GM12878 (cell line): ENCODE results near the gene NLGN2. TPM values are rescaled to one million over a fixed set of nuclear protein-coding genes. Genes with fewer than 3 reads are reported as not detected.

Experiments used
- ATAC-seq: fragments of 200-7000 bp; cut with Tn5 transposase; 3 replicates; pipeline ENCODE4 v1.9.1; 2020; ENCODE audit warnings: mild to moderate bottlenecking, moderate library complexity
- BruUV-seq: library from RNA; stranded (reverse); fragments of 400-500 nt; replicated peaks from 2 replicates; lab custom pipeline; 2021; lab: Mats Ljungman, UMichigan
- CTCF ChIA-PET: fragments of 300-600 bp; sonication (Branson Sonifier 250); formaldehyde crosslinking; extraction: SDS; loops from one replicate; lab custom pipeline; 2021; ENCODE audit warnings: inconsistent platforms; lab: Yijun Ruan, JAX
- POLR2A ChIA-PET: fragments of 350-600 bp; formaldehyde crosslinking; extraction: SDS; loops from one replicate; lab custom pipeline; 2021; ENCODE audit warnings: inconsistent platforms; lab: Charles Lee
- RAD21 ChIA-PET: fragments of 300-600 bp; sonication (Branson Sonifier 250); formaldehyde crosslinking; loops from one replicate; lab custom pipeline; 2023; ENCODE audit warnings: antibody characterized with exemption; ENCODE audit not compliant: unreplicated experiment; lab: Charles Lee
- SMC1A ChIA-PET: fragments of 300-600 bp; sonication (Branson Sonifier 250); formaldehyde crosslinking; loops from one replicate; lab custom pipeline; 2023; ENCODE audit not compliant: unreplicated experiment, uncharacterized antibody; lab: Charles Lee
- DNase-seq: peaks from one replicate; pipeline ENCODE4 v3.0.0-alpha.2; 2011; ENCODE audit warnings: low read depth, low spot score
- FAIRE-seq: peaks from 3 replicates; lab custom pipeline; 2011; peaks lifted over from hg19 to GRCh38; lab: Jason Lieb, UNC
- H2AFZ ChIP-seq: 2 replicates; pipeline ENCODE4 v1.6.0; 2011; ENCODE audit warnings: low read depth, low read length, control low read depth; ENCODE audit not compliant: control insufficient read depth
- H3K27ac ChIP-seq: 2 replicates; pipeline ENCODE4 v1.5.1; 2011; ENCODE audit warnings: control low read depth; ENCODE audit not compliant: control insufficient read depth, insufficient read depth
- H3K27me3 ChIP-seq, 2 experiments: replicated peaks in 1 of 2; 2 replicates each; pipeline versions ENCODE4 v1.6.0 to v1.6.1; 2011; ENCODE audit warnings: low read length in 1 of 2; ENCODE audit not compliant: control insufficient read depth in 2 of 2, insufficient read depth in 2 of 2
- H3K36me3 ChIP-seq, 2 experiments: 2 replicates each; pipeline ENCODE4 v1.5.1; 2011; ENCODE audit warnings: low read length in 1 of 2; ENCODE audit not compliant: control insufficient read depth in 2 of 2, insufficient read depth in 2 of 2
- H3K4me1 ChIP-seq: 2 replicates; pipeline ENCODE4 v1.6.1; 2011; ENCODE audit warnings: mild to moderate bottlenecking, low read length, moderate library complexity, mixed read lengths; ENCODE audit not compliant: control insufficient read depth, insufficient read depth
- H3K4me2 ChIP-seq: 2 replicates; pipeline ENCODE4 v1.6.0; 2011; ENCODE audit warnings: control low read depth; ENCODE audit not compliant: control insufficient read depth, insufficient read depth
- H3K4me3 ChIP-seq: fragments of 200-600 bp; sonication (generic); 2 replicates; pipeline ENCODE4 v1.5.1; 2016
- H3K79me2 ChIP-seq: 2 replicates; pipeline ENCODE4 v1.6.0; 2011; ENCODE audit warnings: low read length; ENCODE audit not compliant: control insufficient read depth, insufficient read depth
- H3K9ac ChIP-seq: 2 replicates; pipeline ENCODE4 v1.8.0; 2011; ENCODE audit warnings: low read length, control low read depth, mixed read lengths; ENCODE audit not compliant: control insufficient read depth, insufficient read depth
- H3K9me3 ChIP-seq: replicated peaks from 3 replicates; pipeline ENCODE4 v1.5.1; 2011; ENCODE audit warnings: mild to moderate bottlenecking, low read length; ENCODE audit not compliant: control insufficient read depth, insufficient read depth
- H4K20me1 ChIP-seq: 2 replicates; pipeline ENCODE4 v1.6.0; 2011; ENCODE audit not compliant: control insufficient read depth, insufficient read depth
- BACH1 ChIP-seq: fragments of 450-650 bp; IDR thresholded peaks from 2 replicates; pipeline ENCODE4 v1.6.1; 2017; ENCODE audit warnings: mild to moderate bottlenecking, borderline replicate concordance
- BCLAF1 ChIP-seq: fragments of 450-650 bp; IDR thresholded peaks from 2 replicates; pipeline ENCODE4 v1.6.1; 2017; ENCODE audit warnings: antibody characterized with exemption, mild to moderate bottlenecking, moderate library complexity
- BRCA1 ChIP-seq: IDR thresholded peaks from 2 replicates; pipeline ENCODE4 v1.6.1; 2011; ENCODE audit warnings: low read depth, low read length, improper control_type of control experiment
- CHD2 ChIP-seq: IDR thresholded peaks from 2 replicates; pipeline ENCODE4 v1.6.1; 2011; ENCODE audit warnings: low read depth, low read length, improper control_type of control experiment, borderline replicate concordance
- GATAD2B ChIP-seq: fragments of 450-650 bp; conservative IDR thresholded peaks from 2 replicates; pipeline ENCODE4 v1.6.1; 2017; ENCODE audit warnings: low read depth, mild to moderate bottlenecking, moderate library complexity
- LARP7 ChIP-seq: fragments of 450-650 bp; IDR thresholded peaks from 2 replicates; pipeline ENCODE4 v1.6.1; 2017; ENCODE audit warnings: mild to moderate bottlenecking
- MTA3 ChIP-seq: IDR thresholded peaks from 2 replicates; pipeline ENCODE4 v1.6.1; 2012; ENCODE audit warnings: low read length, inconsistent platforms, borderline replicate concordance
- NKRF ChIP-seq: fragments of 450-650 bp; conservative IDR thresholded peaks from 2 replicates; pipeline ENCODE4 v1.6.1; 2017; ENCODE audit warnings: mild to moderate bottlenecking, moderate library complexity
- POLR2A ChIP-seq: IDR thresholded peaks from 2 replicates; pipeline ENCODE4 v1.6.1; 2011; ENCODE audit warnings: low read depth, mild to moderate bottlenecking, low read length
- POLR2AphosphoS2 ChIP-seq: IDR thresholded peaks from 2 replicates; pipeline ENCODE4 v1.6.1; 2011; ENCODE audit warnings: low read depth, mild to moderate bottlenecking, low read length, improper control_type of control experiment, moderate library complexity
- REST ChIP-seq: IDR thresholded peaks from 2 replicates; pipeline ENCODE4 v1.6.1; 2012; ENCODE audit warnings: mild to moderate bottlenecking, low read depth, low read length
- SREBF1 ChIP-seq: IDR thresholded peaks from 2 replicates; pipeline ENCODE4 v1.6.1; 2012; ENCODE audit warnings: mild to moderate bottlenecking, low read length
- YY1 ChIP-seq: IDR thresholded peaks from 2 replicates; pipeline ENCODE4 v1.6.1; 2011; ENCODE audit warnings: low read depth, mild to moderate bottlenecking, low read length
- ZNF384 ChIP-seq: IDR thresholded peaks from 2 replicates; pipeline ENCODE4 v1.6.1; 2012; ENCODE audit warnings: low read depth, mild to moderate bottlenecking, low read length, improper control_type of control experiment, borderline replicate concordance
- WGBS: methylation state at CpG from one replicate; pipeline ENCODE4 v1.1.6; 2016; ENCODE audit warnings: low lambda C conversion rate; ENCODE audit not compliant: insufficient replicate concordance, insufficient coverage; ENCODE audit errors: missing lambda C conversion rate; 5-methylcytosine and 5-hydroxymethylcytosine counted together
- in situ Hi-C: fragments of 300-500 bp; cut with MboI; formaldehyde crosslinking; loops from 9 replicates; pipeline ENCODE4 v1.14.3; 2018; ENCODE audit warnings: mixed read lengths
- intact Hi-C: fragments of 100-400 bp; cut with micrococcal nuclease; formaldehyde crosslinking; loops from one replicate; pipeline ENCODE4 v1.14.2; 2022; ENCODE audit not compliant: unreplicated experiment
- polyA plus RNA-seq, 11 experiments: library from polyadenylated mRNA; depleted of rRNA in 4 of 11; unstranded in 6 of 11; stranded (reverse) in 5 of 11; fragments of >200 nt; fragmentation: Nextera tagmentation in 4 of 11; fragmentation: Illumina TruSeq in 1 of 11; extraction: Ambion mirVana in 4 of 11; extraction: Trizol in 1 of 11; gene quantifications; 1 replicate in 1 of 11; 2 replicates in 10 of 11; pipeline versions ENCODE4 v1.2.1 to v1.2.3, GENCODE V29; 2011 to 2016; ENCODE audit warnings: inconsistent platforms in 2 of 11, missing spikeins in 2 of 11, low read depth in 1 of 11
- total RNA-seq, 4 experiments: library from RNA; depleted of rRNA in 3 of 4; stranded (reverse); fragments of >200 nt in 3 of 4; fragmentation: Illumina TruSeq in 1 of 4; extraction: Trizol in 1 of 4; gene quantifications; 2 replicates each; pipeline versions ENCODE4 v1.2.1 to v1.2.3, GENCODE V29; 2013 to 2021

Gene NLGN2
- total and polyA plus RNA-seq, 10 of the 15 experiments (the other 5 are each of a cell fraction or from before 2014, with no cell fraction given) = 0.02 to 0.87 (median 0.11) TPM; not detected in 2

- DNase-seq = no peak
- in situ Hi-C loops = no loop called here
These were observed 31.9 kb downstream of the NLGN2 start, which contains the start of gene FGF11 for GRCh38 chr17:7439462-7440112. FGF11 (plus strand) TSS chr17:7439512; CDS start chr17:7439621, 109 bp downstream.

More at GRCh38 chr17:7439462-7440112, 31.9 kb downstream of the NLGN2 start, which contains the start of gene FGF11:
- H3K79me2 ChIP-seq = peaks cover 6% of the 10 kb centered on the region
- no TSS peak for BruUV-seq
- no peak for ATAC-seq
- ChIA-PET RAD21 (interaction anchor here (0.7 to 2.5 kb wide), 8 partner anchors 15 to 121 kb away, joined by 3 to 12 read pairs (median 4); partner anchors contain the start of genes POLR2A, SENP3 and TMEM95), SMC1A (interaction anchor here (0.9 to 1.2 kb wide), 4 partner anchors 13 to 119 kb away, joined by 3 to 5 read pairs (median 3); partner anchors contain the start of gene TNFSF13), CTCF (interaction anchor here (0.7 to 2.8 kb wide), 5 partner anchors 37 to 248 kb away, joined by 3 to 16 read pairs (median 3); partner anchors contain the start of genes SENP3 and TP53)
- no peak for FAIRE-seq
- H3K4me2 ChIP-seq = peak within 1 kb of the TSS; percentile 91
- H3K9ac ChIP-seq = peak within 1 kb of the TSS; percentile 77
- H3K4me3 ChIP-seq = peak within 1 kb of the TSS; percentile 97
- peak within 1 kb of the TSS; percentile 46 for H3K27ac ChIP-seq
- intact Hi-C loops = loop anchor here (5.0 to 10.0 kb wide), 4 partner anchors 37 to 395 kb away; partner anchors contain the start of genes KCTD11, SENP3, SLC16A11 and TMEM256
- H3K27me3 ChIP-seq = peaks cover 0 to 4% of the 10 kb centered on the region in 2 experiments; a peak in 2 of 4 replicates
- peak within 1 kb of the TSS; percentile 82 for H2AFZ ChIP-seq
- H3K4me1 ChIP-seq = peaks cover 29% of the 10 kb centered on the region
- H3K36me3 ChIP-seq = no peaks in the 10 kb centered on the region
- no peaks in the 10 kb centered on the region for H3K9me3 ChIP-seq
- TF ChIP-seq NKRF (peak; percentile 41; the same call in 1 of the 2 replicates), BACH1 (0 out of 2 replicates have a peak, but pooled peaks have one; percentile 28), GATAD2B (0 out of 2 replicates have a peak, but pooled peaks have one; percentile 43), REST (peak; percentile 35; the same call in 1 of the 2 replicates), SREBF1 (no peak), MTA3 (peak; percentile 10; the same call in 1 of the 2 replicates), LARP7 (peak; percentile 56; the same call in 1 of the 2 replicates), BRCA1 (peak; percentile 66; the same call in 1 of the 2 replicates), POLR2A (peak; percentile 52), BCLAF1 (no peak), ZNF384 (no peak), CHD2 (peak; percentile 96; the same call in 1 of the 2 replicates), YY1 (peak; percentile 64; the same call in 1 of the 2 replicates), POLR2AphosphoS2 (peak; percentile 35; the same call in 1 of the 2 replicates)
- TF ChIP-seq, all 136 proteins: peak for 11
- POLR2A ChIA-PET = interaction anchor here (0.5 to 8.2 kb wide), 10 partner anchors 9 to 757 kb away, joined by 3 to 63 read pairs (median 6); partner anchors contain the start of genes POLR2A, SENP3, SLC35G6 and TMEM256
- no peaks in the 10 kb centered on the region for H4K20me1 ChIP-seq
- 9% methylated on average over 46 of the region's 50 CpGs for WGBS
